Astrocyte (in vitro differentiated cells and primary cell): ENCODE data around the gene AGTPBP1. TPM values are rescaled to one million over a fixed set of nuclear protein-coding genes. Genes with fewer than 3 reads are reported as not detected.

ENCODE experiments used
- DNase-seq: peaks from one replicate; pipeline ENCODE4 v3.0.0-alpha.2; 2010; ENCODE audit warnings: low read depth
- FAIRE-seq: peaks from 2 replicates; lab custom pipeline; 2011; peaks lifted over from hg19 to GRCh38; lab: Jason Lieb, UNC
- H2AFZ ChIP-seq: 2 replicates; pipeline ENCODE4 v1.6.0; 2012; ENCODE audit warnings: low read depth, low read length, inconsistent platforms
- H3K27ac ChIP-seq: 2 replicates; pipeline ENCODE4 v1.5.1; 2011; ENCODE audit warnings: low read depth, low read length, inconsistent platforms
- H3K27me3 ChIP-seq: 2 replicates; pipeline ENCODE4 v1.6.0; 2011; ENCODE audit warnings: low read length, inconsistent platforms; ENCODE audit not compliant: insufficient read depth
- H3K36me3 ChIP-seq: 2 replicates; pipeline ENCODE4 v1.5.1; 2011; ENCODE audit warnings: low read length, inconsistent platforms; ENCODE audit not compliant: insufficient read depth
- H3K4me1 ChIP-seq: 2 replicates; pipeline ENCODE4 v1.5.1; 2011; ENCODE audit warnings: low read length, inconsistent platforms; ENCODE audit not compliant: insufficient read depth
- H3K4me2 ChIP-seq: 2 replicates; pipeline ENCODE4 v1.6.0; 2012; ENCODE audit warnings: low read length, inconsistent platforms
- H3K4me3 ChIP-seq: 2 replicates; pipeline ENCODE4 v1.5.1; 2011; ENCODE audit warnings: low read depth, mild to moderate bottlenecking, low read length, inconsistent platforms; ENCODE audit not compliant: insufficient read depth
- H3K79me2 ChIP-seq: 2 replicates; pipeline ENCODE4 v1.6.0; 2012; ENCODE audit warnings: mild to moderate bottlenecking, low read length, inconsistent platforms; ENCODE audit not compliant: insufficient read depth
- H3K9ac ChIP-seq: 2 replicates; pipeline ENCODE4 v1.6.0; 2012; ENCODE audit warnings: mild to moderate bottlenecking, low read length, inconsistent platforms
- H3K9me3 ChIP-seq: 2 replicates; pipeline ENCODE4 v1.5.1; 2012; ENCODE audit warnings: low read depth, mild to moderate bottlenecking, low read length, inconsistent platforms; ENCODE audit not compliant: insufficient read depth
- H4K20me1 ChIP-seq: 2 replicates; pipeline ENCODE4 v1.6.0; 2012; ENCODE audit warnings: low read length, inconsistent platforms; ENCODE audit not compliant: insufficient read depth
- H3K27ac Mint-ChIP-seq: one replicate; pipeline ENCODE4 v1.8.0; 2021; ENCODE audit warnings: mild to moderate bottlenecking, mixed read lengths; ENCODE audit not compliant: unreplicated experiment
- H3K27me3 Mint-ChIP-seq: one replicate; pipeline ENCODE4 v1.8.0; 2021; ENCODE audit warnings: low read depth, mixed read lengths; ENCODE audit not compliant: unreplicated experiment
- H3K36me3 Mint-ChIP-seq: one replicate; pipeline ENCODE4 v1.8.0; 2021; ENCODE audit warnings: low read depth, mixed read lengths; ENCODE audit not compliant: unreplicated experiment
- H3K4me1 Mint-ChIP-seq: one replicate; pipeline ENCODE4 v1.8.0; 2021; ENCODE audit warnings: low read depth, mixed read lengths; ENCODE audit not compliant: unreplicated experiment
- H3K4me3 Mint-ChIP-seq: one replicate; pipeline ENCODE4 v1.8.0; 2021; ENCODE audit warnings: mild to moderate bottlenecking, moderate library complexity, mixed read lengths; ENCODE audit not compliant: unreplicated experiment
- H3K9me3 Mint-ChIP-seq: one replicate; pipeline ENCODE4 v1.8.0; 2021; ENCODE audit warnings: mild to moderate bottlenecking, mixed read lengths; ENCODE audit not compliant: unreplicated experiment
- EZH2 ChIP-seq: IDR thresholded peaks from 2 replicates; pipeline ENCODE4 v1.6.1; 2012; ENCODE audit warnings: mild to moderate bottlenecking, low read length, inconsistent platforms; ENCODE audit not compliant: insufficient read depth
- total RNA-seq: library from RNA; stranded (reverse); gene quantifications from 2 replicates; pipeline ENCODE4 v1.2.1, GENCODE V29; 2021
- TF ChIP-seq, protein P1 (sequence below): IDR thresholded peaks from 2 replicates; pipeline ENCODE4 v1.5.1; 2011; ENCODE audit warnings: low read depth, mild to moderate bottlenecking, inconsistent platforms, low read length, moderate library complexity; ENCODE audit not compliant: insufficient read depth

Gene AGTPBP1
- total RNA-seq, 1 donor from 2014 or later: 30.0 TPM

DNA sequence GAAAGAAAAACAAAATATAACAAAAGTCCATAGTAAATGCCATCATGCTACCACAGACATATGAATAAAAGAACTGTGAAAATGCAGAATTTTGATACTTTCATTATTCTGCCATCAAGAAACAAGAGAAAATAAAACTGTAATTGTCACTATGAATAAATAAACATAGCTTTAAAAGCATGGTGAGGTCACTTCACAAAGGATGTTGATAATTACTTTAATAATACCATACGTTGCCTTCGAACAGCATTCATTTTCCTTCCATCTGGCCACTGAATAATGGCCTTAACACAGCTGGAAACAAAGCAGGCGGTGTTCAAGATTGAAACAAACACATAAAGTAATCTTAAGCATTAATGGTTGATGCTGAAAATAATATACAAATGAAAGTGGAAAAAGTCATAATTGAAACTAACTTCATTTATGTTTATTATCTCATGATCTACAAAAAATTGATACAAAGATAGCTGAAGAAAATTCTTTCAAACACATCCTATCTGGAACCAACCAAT, 102.0 kb downstream of the AGTPBP1 start:
- Histone ChIP-seq H3K9ac (no peak overlapping the region), H3K36me3 (no peaks in the 10 kb centered on the region), H3K9me3 (no peaks in the 10 kb centered on the region), H3K27ac (no peak overlapping the region), H4K20me1 (no peaks in the 10 kb centered on the region), H3K4me3 (no peak overlapping the region), H3K27me3 (no peaks in the 10 kb centered on the region), H3K4me2 (no peak overlapping the region), H2AFZ (no peak overlapping the region), H3K4me1 (no peaks in the 10 kb centered on the region), H3K79me2 (no peaks in the 10 kb centered on the region)
- Mint-ChIP-seq H3K36me3 (peaks cover 4% of the 10 kb centered on the region), H3K9me3 (no peaks in the 10 kb centered on the region), H3K4me3 (no peak overlapping the region), H3K4me1 (peaks cover 2% of the 10 kb centered on the region), H3K27me3 (no peaks in the 10 kb centered on the region), H3K27ac (no peak overlapping the region)
- DNase-seq (no peak), FAIRE-seq (no peak)
- TF ChIP-seq, protein P1, sequence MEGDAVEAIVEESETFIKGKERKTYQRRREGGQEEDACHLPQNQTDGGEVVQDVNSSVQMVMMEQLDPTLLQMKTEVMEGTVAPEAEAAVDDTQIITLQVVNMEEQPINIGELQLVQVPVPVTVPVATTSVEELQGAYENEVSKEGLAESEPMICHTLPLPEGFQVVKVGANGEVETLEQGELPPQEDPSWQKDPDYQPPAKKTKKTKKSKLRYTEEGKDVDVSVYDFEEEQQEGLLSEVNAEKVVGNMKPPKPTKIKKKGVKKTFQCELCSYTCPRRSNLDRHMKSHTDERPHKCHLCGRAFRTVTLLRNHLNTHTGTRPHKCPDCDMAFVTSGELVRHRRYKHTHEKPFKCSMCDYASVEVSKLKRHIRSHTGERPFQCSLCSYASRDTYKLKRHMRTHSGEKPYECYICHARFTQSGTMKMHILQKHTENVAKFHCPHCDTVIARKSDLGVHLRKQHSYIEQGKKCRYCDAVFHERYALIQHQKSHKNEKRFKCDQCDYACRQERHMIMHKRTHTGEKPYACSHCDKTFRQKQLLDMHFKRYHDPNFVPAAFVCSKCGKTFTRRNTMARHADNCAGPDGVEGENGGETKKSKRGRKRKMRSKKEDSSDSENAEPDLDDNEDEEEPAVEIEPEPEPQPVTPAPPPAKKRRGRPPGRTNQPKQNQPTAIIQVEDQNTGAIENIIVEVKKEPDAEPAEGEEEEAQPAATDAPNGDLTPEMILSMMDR: no peak
- no peak for TF ChIP-seq EZH2

DNA sequence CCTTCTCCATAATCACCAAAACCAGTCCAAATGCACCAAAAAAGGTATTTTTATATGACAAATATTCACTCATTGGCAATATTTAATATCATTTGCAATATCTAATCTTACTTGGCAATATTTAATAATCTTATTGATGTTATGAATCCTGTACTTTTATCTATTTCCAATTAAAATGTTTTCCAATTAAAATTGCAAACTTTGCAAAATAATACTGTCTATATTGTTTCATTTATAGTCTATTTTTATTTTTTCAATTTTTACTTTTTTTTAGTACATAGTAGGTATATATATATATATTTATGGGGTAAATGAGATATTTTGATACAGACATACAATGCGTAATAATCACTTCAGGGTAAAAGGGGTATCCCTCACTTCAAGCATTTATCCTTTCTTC, 109.9 kb downstream of the AGTPBP1 start:
- no peak overlapping the region for H3K4me3 ChIP-seq

DNA sequence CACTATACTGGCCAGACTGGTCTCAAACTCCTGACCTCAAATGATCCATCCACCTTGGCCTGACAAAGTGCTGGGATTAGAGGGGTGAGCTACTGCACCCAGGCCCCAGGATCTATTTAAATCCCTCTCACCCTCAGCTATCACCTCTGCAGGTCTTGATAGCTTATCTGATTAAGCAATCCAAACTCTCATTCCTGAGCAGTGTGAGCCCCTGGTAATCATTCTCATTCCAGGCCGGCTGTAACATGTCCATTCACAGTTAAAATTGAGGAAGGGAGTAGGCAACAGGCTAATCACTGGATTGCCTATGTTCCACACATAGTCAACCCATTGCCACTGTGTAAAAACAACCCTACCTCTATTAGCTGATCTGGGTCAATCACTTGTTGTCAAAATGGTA, 111.1 kb downstream of the AGTPBP1 start:
- no peak overlapping the region for H3K4me2 ChIP-seq
- no peaks in the 10 kb centered on the region for H3K27me3 ChIP-seq
- H3K4me1 Mint-ChIP-seq: no peaks in the 10 kb centered on the region
- TF ChIP-seq, protein P1: no peak
- no peak for TF ChIP-seq EZH2
- H3K4me3 Mint-ChIP-seq: no peak overlapping the region
- no peak overlapping the region for H3K27ac ChIP-seq
- no peaks in the 10 kb centered on the region for H3K4me1 ChIP-seq
- H3K9ac ChIP-seq: no peak overlapping the region
- no peaks in the 10 kb centered on the region for H4K20me1 ChIP-seq
- H3K36me3 ChIP-seq: no peaks in the 10 kb centered on the region
- no peaks in the 10 kb centered on the region for H3K79me2 ChIP-seq
- no peak overlapping the region for H2AFZ ChIP-seq
- no peaks in the 10 kb centered on the region for H3K9me3 ChIP-seq
- DNase-seq (no peak), FAIRE-seq (no peak)
- H3K36me3 Mint-ChIP-seq: no peaks in the 10 kb centered on the region
- H3K27me3 Mint-ChIP-seq: no peaks in the 10 kb centered on the region
- no peak overlapping the region for H3K4me3 ChIP-seq
- H3K27ac Mint-ChIP-seq: no peak overlapping the region
- no peaks in the 10 kb centered on the region for H3K9me3 Mint-ChIP-seq

More for the DNA sequence above, 109.9 kb downstream of the AGTPBP1 start:
- no peaks in the 10 kb centered on the region for H3K4me1 Mint-ChIP-seq
- H3K27me3 ChIP-seq: no peaks in the 10 kb centered on the region
- H3K9me3 ChIP-seq: no peaks in the 10 kb centered on the region
- H3K79me2 ChIP-seq: no peaks in the 10 kb centered on the region
- DNase-seq (no peak), FAIRE-seq (no peak)
- H3K9ac ChIP-seq: no peak overlapping the region
- H3K36me3 ChIP-seq: no peaks in the 10 kb centered on the region
- H3K9me3 Mint-ChIP-seq: no peaks in the 10 kb centered on the region
- no peak overlapping the region for H3K4me2 ChIP-seq
- TF ChIP-seq EZH2: no peak
- TF ChIP-seq, protein P1: no peak
- H4K20me1 ChIP-seq: no peaks in the 10 kb centered on the region
- no peak overlapping the region for H2AFZ ChIP-seq
- H3K4me3 Mint-ChIP-seq: no peak overlapping the region
- H3K27ac Mint-ChIP-seq: no peak overlapping the region
- no peak overlapping the region for H3K27ac ChIP-seq
- peaks cover 3% of the 10 kb centered on the region for H3K36me3 Mint-ChIP-seq
- H3K27me3 Mint-ChIP-seq: no peaks in the 10 kb centered on the region
- no peaks in the 10 kb centered on the region for H3K4me1 ChIP-seq
